GM23338 (cell line): ENCODE results near the gene THSD4. TPM values are rescaled to one million over a fixed set of nuclear protein-coding genes. Genes with fewer than 3 reads are reported as not detected.

Source experiments
- ATAC-seq: fragments of 200-7000 bp; cut with Tn5 transposase; 3 replicates; pipeline ENCODE4 v1.9.1; 2020
- DNase-seq: peaks from one replicate; pipeline ENCODE4 v3.0.0-alpha.2; 2015; ENCODE audit warnings: low spot score
- H2AFZ ChIP-seq: fragments of 200-600 bp; sonication (generic); 2 replicates; pipeline ENCODE4 v1.8.0; 2016; ENCODE audit warnings: antibody characterized with exemption, mild to moderate bottlenecking, moderate library complexity
- H3F3A ChIP-seq: fragments of 200-600 bp; sonication (generic); replicated peaks from 2 replicates; pipeline ENCODE4 v1.8.0; 2017; ENCODE audit warnings: antibody characterized with exemption, mixed run types, low read depth
- H3K27ac ChIP-seq: fragments of 200-600 bp; sonication (generic); 2 replicates; pipeline ENCODE4 v1.6.1; 2016; ENCODE audit warnings: low read depth
- H3K27me3 ChIP-seq: fragments of 200-600 bp; sonication (generic); 2 replicates; pipeline ENCODE4 v1.8.0; 2016; ENCODE audit warnings: mild to moderate bottlenecking, mixed run types, moderate library complexity; ENCODE audit not compliant: insufficient read depth
- H3K36me3 ChIP-seq: fragments of 200-600 bp; sonication (generic); 2 replicates; pipeline ENCODE4 v1.8.0; 2016; ENCODE audit warnings: mild to moderate bottlenecking; ENCODE audit not compliant: insufficient read depth
- H3K4me1 ChIP-seq: fragments of 200-600 bp; sonication (generic); 2 replicates; pipeline ENCODE4 v1.8.0; 2016; ENCODE audit warnings: mild to moderate bottlenecking, moderate library complexity; ENCODE audit not compliant: insufficient read depth
- H3K4me2 ChIP-seq: fragments of 200-600 bp; sonication (generic); 2 replicates; pipeline ENCODE4 v1.7.1; 2017; ENCODE audit warnings: mixed run types
- H3K4me3 ChIP-seq: fragments of 200-600 bp; sonication (generic); 2 replicates; pipeline ENCODE4 v1.6.1; 2016; ENCODE audit warnings: mixed run types
- H3K79me2 ChIP-seq: fragments of 200-600 bp; sonication (generic); replicated peaks from 2 replicates; pipeline ENCODE4 v1.8.0; 2017; ENCODE audit warnings: mild to moderate bottlenecking; ENCODE audit not compliant: insufficient read depth
- H3K9me2 ChIP-seq: fragments of 200-600 bp; sonication (generic); 2 replicates; pipeline ENCODE4 v1.8.0; 2017; ENCODE audit not compliant: insufficient read depth
- H4K20me1 ChIP-seq: fragments of 200-600 bp; sonication (generic); replicated peaks from 2 replicates; pipeline ENCODE4 v1.8.0; 2017; ENCODE audit warnings: mild to moderate bottlenecking; ENCODE audit not compliant: insufficient read depth
- H3K27ac Mint-ChIP-seq: 2 replicates; pipeline ENCODE4 v1.8.0; 2020; ENCODE audit warnings: inconsistent platforms, mild to moderate bottlenecking, moderate library complexity, mixed read lengths
- H3K27me3 Mint-ChIP-seq: 3 replicates; pipeline ENCODE4 v1.8.0; 2022; ENCODE audit warnings: low read depth, mild to moderate bottlenecking, moderate library complexity, mixed read lengths, inconsistent platforms; ENCODE audit not compliant: insufficient read depth, poor library complexity
- H3K36me3 Mint-ChIP-seq: 3 replicates; pipeline ENCODE4 v1.8.0; 2021; ENCODE audit warnings: low read depth, mild to moderate bottlenecking, inconsistent platforms, moderate library complexity, mixed read lengths
- H3K4me1 Mint-ChIP-seq: 3 replicates; pipeline ENCODE4 v1.8.0; 2020; ENCODE audit warnings: mild to moderate bottlenecking, inconsistent platforms, mixed read lengths
- H3K4me3 Mint-ChIP-seq: 3 replicates; pipeline ENCODE4 v1.8.0; 2021; ENCODE audit warnings: moderate library complexity, mild to moderate bottlenecking, inconsistent platforms, mixed read lengths
- H3K9me3 Mint-ChIP-seq: 3 replicates; pipeline ENCODE4 v1.8.0; 2020; ENCODE audit warnings: moderate library complexity, mild to moderate bottlenecking, inconsistent platforms, mixed read lengths
- CREB1 ChIP-seq: fragments of 250-450 bp; sonication (Bioruptor Pico); IDR thresholded peaks from 2 replicates; pipeline ENCODE4 v1.5.0; 2020; ENCODE audit warnings: low read depth, mild to moderate bottlenecking, moderate library complexity
- EZH2 ChIP-seq: fragments of 200-600 bp; sonication (generic); IDR thresholded peaks from one replicate; pipeline ENCODE4 v1.8.0; 2017; ENCODE audit warnings: antibody characterized with exemption, mild to moderate bottlenecking, low read depth; ENCODE audit not compliant: unreplicated experiment
- EZH2phosphoT487 ChIP-seq: fragments of 200-600 bp; sonication (generic); IDR thresholded peaks from one replicate; pipeline ENCODE4 v1.8.1; 2018; ENCODE audit warnings: antibody characterized with exemption; ENCODE audit not compliant: unreplicated experiment
- JUNB ChIP-seq: IDR thresholded peaks from one replicate; pipeline ENCODE4 v1.6.1; 2016; ENCODE audit warnings: antibody characterized with exemption; ENCODE audit not compliant: unreplicated experiment
- NANOG ChIP-seq: IDR thresholded peaks from 2 replicates; pipeline ENCODE4 v1.6.1; 2016; ENCODE audit warnings: antibody characterized with exemption, borderline replicate concordance
- POLR2AphosphoS5 ChIP-seq: IDR thresholded peaks from 2 replicates; pipeline ENCODE4 v1.6.1; 2016; ENCODE audit warnings: antibody characterized with exemption, low read depth
- STAT1 ChIP-seq: IDR thresholded peaks from one replicate; pipeline ENCODE4 v1.6.1; 2016; ENCODE audit warnings: antibody characterized with exemption; ENCODE audit not compliant: unreplicated experiment
- ZNF114 ChIP-seq: fragments of 250-450 bp; sonication (Bioruptor Pico); IDR thresholded peaks from 2 replicates; pipeline ENCODE4 v1.5.0; 2020; ENCODE audit warnings: mild to moderate bottlenecking, moderate library complexity
- ZNF331 ChIP-seq: fragments of 250-450 bp; sonication (Bioruptor Pico); IDR thresholded peaks from 2 replicates; pipeline ENCODE4 v1.5.0; 2020; ENCODE audit warnings: low read depth, mild to moderate bottlenecking, moderate library complexity
- ZNF462 ChIP-seq: fragments of 250-450 bp; sonication (Bioruptor Pico); IDR thresholded peaks from 2 replicates; pipeline ENCODE4 v1.5.0; 2020; ENCODE audit warnings: mild to moderate bottlenecking, moderate library complexity
- polyA plus RNA-seq: library from polyadenylated mRNA; unstranded; fragments of >200 nt; fragmentation: Nextera tagmentation; extraction: Ambion mirVana; gene quantifications from 2 replicates; pipeline ENCODE4 v1.2.1, GENCODE V29; 2016
- total RNA-seq: library from RNA; depleted of rRNA; stranded (reverse); fragments of >200 nt; shearing (Covaris generic); gene quantifications from 2 replicates; pipeline ENCODE4 v1.2.3, GENCODE V29; 2014
- TF ChIP-seq, protein P1 (sequence below): IDR thresholded peaks from one replicate; pipeline ENCODE4 v1.6.1; 2018; ENCODE audit warnings: antibody characterized with exemption; ENCODE audit not compliant: unreplicated experiment
- TF ChIP-seq, protein P2 (sequence below): IDR thresholded peaks from 2 replicates; pipeline ENCODE4 v1.6.1; 2016; ENCODE audit warnings: antibody characterized with exemption
- TF ChIP-seq, protein P3 (sequence below), 2 experiments: fragments of 200-600 bp in 1 of 2; sonication (generic) in 1 of 2; conservative IDR thresholded peaks; 2 replicates each; pipeline versions ENCODE4 v1.5.1 to v1.6.1; 2016 to 2017; ENCODE audit warnings: antibody characterized with exemption in 2 of 2, low read depth in 2 of 2, mild to moderate bottlenecking in 2 of 2, moderate library complexity in 1 of 2

THSD4 gene
- total and polyA plus RNA-seq, 2 experiments from 2014 or later, result 2.0 to 7.4 TPM

DNA sequence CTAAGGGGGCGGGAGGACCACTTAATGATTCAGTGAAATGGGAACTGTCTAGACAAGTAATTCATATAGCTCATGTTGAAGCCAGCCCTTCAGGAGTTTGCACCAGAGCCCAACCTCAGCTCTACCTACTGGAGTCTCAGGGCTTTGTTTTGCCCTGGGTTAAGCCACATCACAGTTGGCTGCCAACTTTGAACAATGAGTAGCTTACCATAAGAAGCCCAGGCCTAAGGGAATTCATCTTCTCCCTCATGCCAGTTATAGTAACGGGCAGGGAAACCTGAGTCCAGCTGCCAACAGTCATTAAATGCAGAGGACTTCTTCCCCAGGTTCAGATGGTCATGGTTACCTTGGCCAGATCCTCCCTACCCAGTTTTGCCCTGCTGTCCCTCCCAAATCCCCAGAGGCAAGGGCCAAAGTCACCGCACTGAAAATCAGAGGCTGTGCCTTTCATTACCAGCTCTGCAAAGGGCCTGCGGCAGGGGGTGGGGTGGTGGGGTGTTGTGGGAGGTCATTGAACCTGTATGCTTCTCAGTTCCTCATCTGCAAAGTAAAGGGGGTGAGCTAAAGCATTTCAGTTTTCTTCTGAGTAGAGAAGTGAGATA, 392.9 kb downstream of the THSD4 start:
- no peak overlapping the region for H3K4me3 ChIP-seq
- H3K4me1 ChIP-seq, result peaks cover 10% of the 10 kb centered on the region
- Mint-ChIP-seq H3K36me3 (no peaks in the 10 kb centered on the region), H3K27ac (no peak overlapping the region), H3K27me3 (no peaks in the 10 kb centered on the region), H3K4me3 (no peak overlapping the region), H3K9me3 (no peaks in the 10 kb centered on the region), H3K4me1 (peaks cover 5% of the 10 kb centered on the region)
- H4K20me1 ChIP-seq, result no peaks in the 10 kb centered on the region
- no peaks in the 10 kb centered on the region for H3K9me2 ChIP-seq
- no peaks in the 10 kb centered on the region for H3F3A ChIP-seq
- no peaks in the 10 kb centered on the region for H3K27me3 ChIP-seq
- no peak overlapping the region for H3K4me2 ChIP-seq
- no peaks in the 10 kb centered on the region for H3K36me3 ChIP-seq
- H3K27ac ChIP-seq, result no peak overlapping the region
- ATAC-seq (no peak), DNase-seq (no peak)
- H2AFZ ChIP-seq, result no peak overlapping the region
- TF ChIP-seq, protein P1, sequence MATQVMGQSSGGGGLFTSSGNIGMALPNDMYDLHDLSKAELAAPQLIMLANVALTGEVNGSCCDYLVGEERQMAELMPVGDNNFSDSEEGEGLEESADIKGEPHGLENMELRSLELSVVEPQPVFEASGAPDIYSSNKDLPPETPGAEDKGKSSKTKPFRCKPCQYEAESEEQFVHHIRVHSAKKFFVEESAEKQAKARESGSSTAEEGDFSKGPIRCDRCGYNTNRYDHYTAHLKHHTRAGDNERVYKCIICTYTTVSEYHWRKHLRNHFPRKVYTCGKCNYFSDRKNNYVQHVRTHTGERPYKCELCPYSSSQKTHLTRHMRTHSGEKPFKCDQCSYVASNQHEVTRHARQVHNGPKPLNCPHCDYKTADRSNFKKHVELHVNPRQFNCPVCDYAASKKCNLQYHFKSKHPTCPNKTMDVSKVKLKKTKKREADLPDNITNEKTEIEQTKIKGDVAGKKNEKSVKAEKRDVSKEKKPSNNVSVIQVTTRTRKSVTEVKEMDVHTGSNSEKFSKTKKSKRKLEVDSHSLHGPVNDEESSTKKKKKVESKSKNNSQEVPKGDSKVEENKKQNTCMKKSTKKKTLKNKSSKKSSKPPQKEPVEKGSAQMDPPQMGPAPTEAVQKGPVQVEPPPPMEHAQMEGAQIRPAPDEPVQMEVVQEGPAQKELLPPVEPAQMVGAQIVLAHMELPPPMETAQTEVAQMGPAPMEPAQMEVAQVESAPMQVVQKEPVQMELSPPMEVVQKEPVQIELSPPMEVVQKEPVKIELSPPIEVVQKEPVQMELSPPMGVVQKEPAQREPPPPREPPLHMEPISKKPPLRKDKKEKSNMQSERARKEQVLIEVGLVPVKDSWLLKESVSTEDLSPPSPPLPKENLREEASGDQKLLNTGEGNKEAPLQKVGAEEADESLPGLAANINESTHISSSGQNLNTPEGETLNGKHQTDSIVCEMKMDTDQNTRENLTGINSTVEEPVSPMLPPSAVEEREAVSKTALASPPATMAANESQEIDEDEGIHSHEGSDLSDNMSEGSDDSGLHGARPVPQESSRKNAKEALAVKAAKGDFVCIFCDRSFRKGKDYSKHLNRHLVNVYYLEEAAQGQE, result no peak
- no peak for TF ChIP-seq ZNF114 (CRISPR knock-in tag)
- no peak for TF ChIP-seq STAT1
- TF ChIP-seq POLR2AphosphoS5, result no peak
- no peak for TF ChIP-seq EZH2phosphoT487
- no peak for TF ChIP-seq JUNB
- TF ChIP-seq, protein P2, sequence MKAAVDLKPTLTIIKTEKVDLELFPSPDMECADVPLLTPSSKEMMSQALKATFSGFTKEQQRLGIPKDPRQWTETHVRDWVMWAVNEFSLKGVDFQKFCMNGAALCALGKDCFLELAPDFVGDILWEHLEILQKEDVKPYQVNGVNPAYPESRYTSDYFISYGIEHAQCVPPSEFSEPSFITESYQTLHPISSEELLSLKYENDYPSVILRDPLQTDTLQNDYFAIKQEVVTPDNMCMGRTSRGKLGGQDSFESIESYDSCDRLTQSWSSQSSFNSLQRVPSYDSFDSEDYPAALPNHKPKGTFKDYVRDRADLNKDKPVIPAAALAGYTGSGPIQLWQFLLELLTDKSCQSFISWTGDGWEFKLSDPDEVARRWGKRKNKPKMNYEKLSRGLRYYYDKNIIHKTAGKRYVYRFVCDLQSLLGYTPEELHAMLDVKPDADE, result no peak
- no peak for TF ChIP-seq ZNF331 (CRISPR knock-in tag)
- no peak for TF ChIP-seq EZH2
- TF ChIP-seq ZNF462 (CRISPR knock-in tag), result no peak
- no peak for TF ChIP-seq CREB1
- TF ChIP-seq NANOG, result no peak
- TF ChIP-seq, protein P3, sequence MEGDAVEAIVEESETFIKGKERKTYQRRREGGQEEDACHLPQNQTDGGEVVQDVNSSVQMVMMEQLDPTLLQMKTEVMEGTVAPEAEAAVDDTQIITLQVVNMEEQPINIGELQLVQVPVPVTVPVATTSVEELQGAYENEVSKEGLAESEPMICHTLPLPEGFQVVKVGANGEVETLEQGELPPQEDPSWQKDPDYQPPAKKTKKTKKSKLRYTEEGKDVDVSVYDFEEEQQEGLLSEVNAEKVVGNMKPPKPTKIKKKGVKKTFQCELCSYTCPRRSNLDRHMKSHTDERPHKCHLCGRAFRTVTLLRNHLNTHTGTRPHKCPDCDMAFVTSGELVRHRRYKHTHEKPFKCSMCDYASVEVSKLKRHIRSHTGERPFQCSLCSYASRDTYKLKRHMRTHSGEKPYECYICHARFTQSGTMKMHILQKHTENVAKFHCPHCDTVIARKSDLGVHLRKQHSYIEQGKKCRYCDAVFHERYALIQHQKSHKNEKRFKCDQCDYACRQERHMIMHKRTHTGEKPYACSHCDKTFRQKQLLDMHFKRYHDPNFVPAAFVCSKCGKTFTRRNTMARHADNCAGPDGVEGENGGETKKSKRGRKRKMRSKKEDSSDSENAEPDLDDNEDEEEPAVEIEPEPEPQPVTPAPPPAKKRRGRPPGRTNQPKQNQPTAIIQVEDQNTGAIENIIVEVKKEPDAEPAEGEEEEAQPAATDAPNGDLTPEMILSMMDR (conservative IDR thresholded peaks at IDR 0.05; ENCODE audit: low read depth in 2 of 2), result no peak
- no peaks in the 10 kb centered on the region for H3K79me2 ChIP-seq
